ENCODE data around the gene ACSF3. TPM values are rescaled to one million over a fixed set of nuclear protein-coding genes. Genes with fewer than 3 reads are reported as not detected.

The ACSF3 gene
- total RNA-seq, 1 experiment from 2014 or later, result 10.8 TPM

- DNase-seq (ENCODE audit: low read depth), result no peak
These were observed 17.6 kb downstream of the ACSF3 start for GRCh38 chr16:89111263-89111662.

GRCh38 chr16:89112377-89113151, 18.9 kb downstream of the ACSF3 start:
- no peak for DNase-seq (ENCODE audit: low read depth)

GRCh38 chr16:89113152-89113547, 19.5 kb downstream of the ACSF3 start:
- DNase-seq (ENCODE audit: low read depth), result no peak

GRCh38 chr16:89113661-89114060, 20.0 kb downstream of the ACSF3 start:
- DNase-seq (ENCODE audit: low read depth), result no peak

GRCh38 chr16:89114159-89114981, 20.7 kb downstream of the ACSF3 start:
- no peak for DNase-seq (ENCODE audit: low read depth)

GRCh38 chr16:89115216-89115861, 21.7 kb downstream of the ACSF3 start:
- DNase-seq (ENCODE audit: low read depth), result no peak

GRCh38 chr16:89116341-89117226, 22.9 kb downstream of the ACSF3 start:
- DNase-seq (ENCODE audit: low read depth), result no peak

- DNase-seq (ENCODE audit: low read depth), result no peak
These were observed 23.7 kb downstream of the ACSF3 start for GRCh38 chr16:89117227-89117974.

- no peak for DNase-seq (ENCODE audit: low read depth)
These were observed 24.3 kb downstream of the ACSF3 start for GRCh38 chr16:89117975-89118289.

- DNase-seq (ENCODE audit: low read depth), result no peak
These were observed 24.9 kb downstream of the ACSF3 start for GRCh38 chr16:89118361-89119165.

- no peak for DNase-seq (ENCODE audit: low read depth)
These were observed 25.5 kb downstream of the ACSF3 start for GRCh38 chr16:89119166-89119621.

GRCh38 chr16:89119661-89120141, 26.0 kb downstream of the ACSF3 start:
- DNase-seq (ENCODE audit: low read depth), result no peak

- DNase-seq (ENCODE audit: low read depth), result no peak
These were observed 26.6 kb downstream of the ACSF3 start for GRCh38 chr16:89120281-89120680.

GRCh38 chr16:89120921-89121351, 27.3 kb downstream of the ACSF3 start:
- DNase-seq (ENCODE audit: low read depth), result no peak

GRCh38 chr16:89121691-89122321, 28.2 kb downstream of the ACSF3 start:
- no peak for DNase-seq (ENCODE audit: low read depth)

GRCh38 chr16:89122322-89122851, 28.7 kb downstream of the ACSF3 start:
- no peak for DNase-seq (ENCODE audit: low read depth)

- no peak for DNase-seq (ENCODE audit: low read depth)
These were observed 29.6 kb downstream of the ACSF3 start for GRCh38 chr16:89123001-89123830.

GRCh38 chr16:89123831-89124100, 30.1 kb downstream of the ACSF3 start:
- no peak for DNase-seq (ENCODE audit: low read depth)

Data from RPMI7951 (cell line).